PC-3 (cell line): Measurements from ENCODE around the gene SLC1A2. TPM values are rescaled to one million over a fixed set of nuclear protein-coding genes. Genes with fewer than 3 reads are reported as not detected.

Source experiments
- ATAC-seq: fragments of 200-7000 bp; cut with Tn5 transposase; 2 replicates; pipeline ENCODE4 v1.9.1; 2020; ENCODE audit warnings: mild to moderate bottlenecking, moderate library complexity
- BruUV-seq: library from RNA; stranded (reverse); fragments of 400-500 nt; replicated peaks from 2 replicates; lab custom pipeline; 2021; lab: Mats Ljungman, UMichigan
- CTCF ChIA-PET: fragments of 300-600 bp; sonication (Branson Sonifier 250); formaldehyde crosslinking; loops from one replicate; lab custom pipeline; 2022; ENCODE audit warnings: antibody characterized with exemption; lab: Charles Lee
- POLR2A ChIA-PET: fragments of 300-600 bp; sonication (Branson Sonifier 250); formaldehyde crosslinking; loops from one replicate; lab custom pipeline; 2022; ENCODE audit warnings: antibody characterized with exemption; ENCODE audit not compliant: unreplicated experiment; lab: Charles Lee
- DNase-seq: peaks from one replicate; pipeline ENCODE4 v3.0.0-alpha.2; 2015
- H2AFZ ChIP-seq: fragments of 300-600 bp; sonication (generic); 2 replicates; pipeline ENCODE4 v1.6.0; 2016; ENCODE audit warnings: antibody characterized with exemption, low read length
- H3F3A ChIP-seq: fragments of 300-600 bp; sonication (generic); one replicate; pipeline ENCODE4 v1.6.0; 2017; ENCODE audit warnings: antibody characterized with exemption, low read length, control low read depth, mild to moderate bottlenecking; ENCODE audit not compliant: unreplicated experiment
- H3K27ac ChIP-seq: fragments of 300-600 bp; sonication (generic); 2 replicates; pipeline ENCODE4 v1.5.1; 2016; ENCODE audit warnings: mild to moderate bottlenecking, low read length
- H3K27me3 ChIP-seq: fragments of 300-600 bp; sonication (generic); 2 replicates; pipeline ENCODE4 v1.6.1; 2016; ENCODE audit warnings: low read length, mixed read lengths
- H3K36me3 ChIP-seq: fragments of 300-600 bp; sonication (generic); 2 replicates; pipeline ENCODE4 v1.6.1; 2016; ENCODE audit warnings: low read depth, mixed run types, low read length, mixed read lengths
- H3K4me1 ChIP-seq: fragments of 300-600 bp; sonication (generic); 2 replicates; pipeline ENCODE4 v1.5.1; 2016; ENCODE audit warnings: low read length; ENCODE audit not compliant: insufficient read depth
- H3K4me2 ChIP-seq: fragments of 300-600 bp; sonication (generic); 2 replicates; pipeline ENCODE4 v1.6.0; 2016; ENCODE audit warnings: low read length
- H3K4me3 ChIP-seq: fragments of 300-600 bp; sonication (generic); 2 replicates; pipeline ENCODE4 v1.5.1; 2016; ENCODE audit warnings: mild to moderate bottlenecking, low read length, mixed read lengths
- H3K79me2 ChIP-seq: fragments of 300-600 bp; sonication (generic); 2 replicates; pipeline ENCODE4 v1.6.1; 2017; ENCODE audit warnings: low read length, mixed read lengths
- H3K9ac ChIP-seq: fragments of 300-600 bp; sonication (generic); 2 replicates; pipeline ENCODE4 v1.6.0; 2016; ENCODE audit warnings: mild to moderate bottlenecking, low read length
- H3K9me2 ChIP-seq: fragments of 300-600 bp; sonication (generic); replicated peaks from 2 replicates; pipeline ENCODE4 v1.6.1; 2016; ENCODE audit warnings: mixed run types, low read length, mixed read lengths
- H3K9me3 ChIP-seq: fragments of 300-600 bp; sonication (generic); 2 replicates; pipeline ENCODE4 v1.6.1; 2016; ENCODE audit warnings: low read length, mixed read lengths
- H4K20me1 ChIP-seq: fragments of 300-600 bp; sonication (generic); 2 replicates; pipeline ENCODE4 v1.6.1; 2016; ENCODE audit warnings: low read length, mixed read lengths
- EZH2 ChIP-seq: fragments of 300-600 bp; sonication (generic); IDR thresholded peaks from one replicate; pipeline ENCODE4 v1.6.1; 2017; ENCODE audit warnings: antibody characterized with exemption, mild to moderate bottlenecking, low read length; ENCODE audit not compliant: unreplicated experiment
- EZH2phosphoT487 ChIP-seq: fragments of 300-600 bp; sonication (generic); IDR thresholded peaks from 2 replicates; pipeline ENCODE4 v1.6.1; 2018; ENCODE audit warnings: mild to moderate bottlenecking, antibody characterized with exemption, low read length, borderline replicate concordance
- intact Hi-C: fragments of 100-400 bp; cut with micrococcal nuclease; formaldehyde crosslinking; loops from 2 replicates; pipeline ENCODE4 v1.9.0; 2023
- total RNA-seq: library from RNA; depleted of rRNA; stranded (reverse); fragments of >200 nt; gene quantifications from 2 replicates; pipeline ENCODE4 v1.2.3, GENCODE V29; 2014
- TF ChIP-seq, protein P1 (sequence below): fragments of 300-600 bp; sonication (generic); conservative IDR thresholded peaks from 2 replicates; pipeline ENCODE4 v1.5.1; 2017; ENCODE audit warnings: antibody characterized with exemption, low read depth, mild to moderate bottlenecking, low read length

The SLC1A2 gene
- total RNA-seq, 1 experiment from 2014 or later = 0.18 TPM

GRCh38 chr11:35235498-35235897 lies 183.9 kb downstream of the SLC1A2 start:
- H3K4me2 ChIP-seq = peak overlapping the region; percentile 50
- H2AFZ ChIP-seq = no peak overlapping the region
- no peaks in the 10 kb centered on the region for H3K9me3 ChIP-seq
- H3K4me3 ChIP-seq = no peak overlapping the region
- H3K36me3 ChIP-seq = peaks cover 10% of the 10 kb centered on the region
- no peaks in the 10 kb centered on the region for H4K20me1 ChIP-seq
- H3F3A ChIP-seq = no peaks in the 10 kb centered on the region
- ChIA-PET POLR2A (no interaction called here), CTCF (interaction anchor here (0.6 to 1.0 kb wide), 2 partner anchors 25 to 248 kb away, joined by 3 read pairs; no protein-coding TSS in a partner anchor)
- BruUV-seq = no TSS peak
- H3K9me2 ChIP-seq = no peaks in the 10 kb centered on the region
- H3K27me3 ChIP-seq = no peaks in the 10 kb centered on the region
- H3K4me1 ChIP-seq = peaks cover 25% of the 10 kb centered on the region
- TF ChIP-seq, protein P1, sequence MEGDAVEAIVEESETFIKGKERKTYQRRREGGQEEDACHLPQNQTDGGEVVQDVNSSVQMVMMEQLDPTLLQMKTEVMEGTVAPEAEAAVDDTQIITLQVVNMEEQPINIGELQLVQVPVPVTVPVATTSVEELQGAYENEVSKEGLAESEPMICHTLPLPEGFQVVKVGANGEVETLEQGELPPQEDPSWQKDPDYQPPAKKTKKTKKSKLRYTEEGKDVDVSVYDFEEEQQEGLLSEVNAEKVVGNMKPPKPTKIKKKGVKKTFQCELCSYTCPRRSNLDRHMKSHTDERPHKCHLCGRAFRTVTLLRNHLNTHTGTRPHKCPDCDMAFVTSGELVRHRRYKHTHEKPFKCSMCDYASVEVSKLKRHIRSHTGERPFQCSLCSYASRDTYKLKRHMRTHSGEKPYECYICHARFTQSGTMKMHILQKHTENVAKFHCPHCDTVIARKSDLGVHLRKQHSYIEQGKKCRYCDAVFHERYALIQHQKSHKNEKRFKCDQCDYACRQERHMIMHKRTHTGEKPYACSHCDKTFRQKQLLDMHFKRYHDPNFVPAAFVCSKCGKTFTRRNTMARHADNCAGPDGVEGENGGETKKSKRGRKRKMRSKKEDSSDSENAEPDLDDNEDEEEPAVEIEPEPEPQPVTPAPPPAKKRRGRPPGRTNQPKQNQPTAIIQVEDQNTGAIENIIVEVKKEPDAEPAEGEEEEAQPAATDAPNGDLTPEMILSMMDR = no peak
- TF ChIP-seq EZH2phosphoT487 (no peak), EZH2 (no peak)
- no peaks in the 10 kb centered on the region for H3K79me2 ChIP-seq
- intact Hi-C loops = loop anchor here (10.0 kb wide), 2 partner anchors 159 to 231 kb away; no protein-coding TSS in a partner anchor
- peak overlapping the region; percentile 47 for H3K27ac ChIP-seq
- no peak overlapping the region for H3K9ac ChIP-seq
- DNase-seq = no peak
- ATAC-seq = no peak

DNA sequence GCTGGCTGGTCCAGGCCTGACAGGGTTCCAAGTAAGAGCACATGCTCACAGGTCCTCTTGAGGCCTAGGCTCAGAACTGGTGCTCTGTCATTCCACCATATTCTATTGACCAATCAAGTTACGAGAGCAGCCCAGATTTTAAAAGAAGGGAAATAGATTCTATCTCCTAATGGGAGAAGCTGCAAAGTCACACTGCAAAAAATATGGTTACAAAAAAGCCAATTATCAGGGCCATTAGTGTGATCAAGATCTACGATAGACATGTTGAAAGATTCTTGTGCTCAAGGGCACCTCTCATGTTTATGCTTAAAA lies 184.2 kb downstream of the SLC1A2 start:
- Histone ChIP-seq H3K27ac (peak overlapping the region; percentile 47; the same call in 1 of the 2 replicates), H3K4me1 (peaks cover 25% of the 10 kb centered on the region), H3K79me2 (no peaks in the 10 kb centered on the region), H2AFZ (no peak overlapping the region), H3K9me2 (no peaks in the 10 kb centered on the region), H4K20me1 (no peaks in the 10 kb centered on the region), H3K4me3 (no peak overlapping the region), H3K27me3 (no peaks in the 10 kb centered on the region), H3K36me3 (peaks cover 14% of the 10 kb centered on the region), H3K9me3 (no peaks in the 10 kb centered on the region), H3K9ac (no peak overlapping the region), H3K4me2 (no peak overlapping the region), H3F3A (no peaks in the 10 kb centered on the region)
- POLR2A ChIA-PET = no interaction called here
- CTCF ChIA-PET = interaction anchor here (0.6 to 1.0 kb wide), 2 partner anchors 26 to 248 kb away, joined by 3 read pairs; no protein-coding TSS in a partner anchor
- no peak for ATAC-seq
- intact Hi-C loops = loop anchor here (10.0 kb wide), 2 partner anchors 160 to 230 kb away; no protein-coding TSS in a partner anchor
- no TSS peak for BruUV-seq
- TF ChIP-seq EZH2phosphoT487 (no peak), EZH2 (no peak)
- TF ChIP-seq, protein P1 = no peak
- no peak for DNase-seq

- ATAC-seq = no peak
- BruUV-seq = no TSS peak
Observed at GRCh38 chr11:35234460-35235156, 184.8 kb downstream of the SLC1A2 start.

More at GRCh38 chr11:35234460-35235156, 184.8 kb downstream of the SLC1A2 start:
- H3K4me1 ChIP-seq = peaks cover 25% of the 10 kb centered on the region
- peaks cover 19% of the 10 kb centered on the region for H3K36me3 ChIP-seq
- no peak overlapping the region for H3K9ac ChIP-seq
- TF ChIP-seq, protein P1 = no peak
- TF ChIP-seq EZH2 (no peak), EZH2phosphoT487 (no peak)
- no peak overlapping the region for H3K27ac ChIP-seq
- no peaks in the 10 kb centered on the region for H3K9me3 ChIP-seq
- H2AFZ ChIP-seq = no peak overlapping the region
- H3K4me3 ChIP-seq = no peak overlapping the region
- no peaks in the 10 kb centered on the region for H3K79me2 ChIP-seq
- no peak for DNase-seq
- H3K9me2 ChIP-seq = no peaks in the 10 kb centered on the region
- H4K20me1 ChIP-seq = no peaks in the 10 kb centered on the region
- no peak overlapping the region for H3K4me2 ChIP-seq
- no peaks in the 10 kb centered on the region for H3F3A ChIP-seq
- ChIA-PET POLR2A (no interaction called here), CTCF (interaction anchor here (0.6 kb wide), 1 partner anchor 563 kb away, joined by 4 read pairs; no protein-coding TSS in a partner anchor)
- no peaks in the 10 kb centered on the region for H3K27me3 ChIP-seq
- intact Hi-C loops = loop anchor here (10.0 kb wide), 2 partner anchors 160 to 230 kb away; no protein-coding TSS in a partner anchor
